Measurements from ENCODE around the gene NRF1. TPM values are rescaled to one million over a fixed set of nuclear protein-coding genes. Genes with fewer than 3 reads are reported as not detected.

NRF1 gene
- total RNA-seq, 1 experiment from 2014 or later: 14.0 TPM

GRCh38 chr7:129769866-129770808 lies 158.6 kb downstream of the NRF1 start:
- ChIA-PET POLR2A (no interaction called here), CTCF (no interaction called here)
- no peaks in the 10 kb centered on the region for H3K36me3 ChIP-seq (ENCODE audit: control insufficient read depth, insufficient read depth, low read length)
- intact Hi-C loops (cut with micrococcal nuclease; ENCODE audit: unreplicated experiment) (no loop called here), in situ Hi-C loops (cut with HindIII; ENCODE audit: low pct_unique_long_range_greater_than_20kb, low sequenced_read_pairs) (no loop called here)
- peaks cover 3% of the 10 kb centered on the region; the same call in 1 of the 2 replicates for H3K4me1 ChIP-seq (ENCODE audit: control insufficient read depth, insufficient read depth, low read length)
- no peak for ATAC-seq
- DNase-seq (ENCODE audit: low read depth, low spot score): no peak
- no peaks in the 10 kb centered on the region for H3K9me3 ChIP-seq (ENCODE audit: control insufficient read depth, insufficient read depth, low read depth, low read length)
- no peaks in the 10 kb centered on the region for H3K27me3 ChIP-seq (ENCODE audit: control insufficient read depth, insufficient read depth, low read length)
- H3K27ac ChIP-seq (ENCODE audit: low read length): no peak overlapping the region
- TF ChIP-seq SIN3A (IDR thresholded peaks at IDR 0.05; ENCODE audit: borderline replicate concordance, insufficient read depth, low read depth, low read length): no peak
- TF ChIP-seq POLR2AphosphoS5 (IDR thresholded peaks at IDR 0.05; ENCODE audit: low read depth, low read length): no peak
- TF ChIP-seq CTCF (IDR thresholded peaks at IDR 0.05): no peak
- TF ChIP-seq TCF7L2 (IDR thresholded peaks at IDR 0.05; ENCODE audit: low read depth, low read length): no peak
- no peak for TF ChIP-seq REST (IDR thresholded peaks at IDR 0.05; ENCODE audit: insufficient read depth in 1 of 2, low read depth in 2 of 2, low read length in 1 of 2)
- no TSS peak for BruUV-seq (replicated peaks)
- no peak overlapping the region for H3K4me3 ChIP-seq (ENCODE audit: low read depth in 2 of 2, low read length in 2 of 2)

GRCh38 chr7:129771201-129771927 lies 159.8 kb downstream of the NRF1 start:
- BruUV-seq (replicated peaks): no TSS peak
- ChIA-PET POLR2A (no interaction called here), CTCF (no interaction called here)
- Histone ChIP-seq H3K27me3 (ENCODE audit: control insufficient read depth, insufficient read depth, low read length) (no peaks in the 10 kb centered on the region), H3K4me3 (ENCODE audit: low read depth in 2 of 2, low read length in 2 of 2) (no peak overlapping the region), H3K27ac (ENCODE audit: low read length) (no peak overlapping the region), H3K36me3 (ENCODE audit: control insufficient read depth, insufficient read depth, low read length) (no peaks in the 10 kb centered on the region), H3K9me3 (ENCODE audit: control insufficient read depth, insufficient read depth, low read depth, low read length) (no peaks in the 10 kb centered on the region), H3K4me1 (ENCODE audit: control insufficient read depth, insufficient read depth, low read length) (peaks cover 3% of the 10 kb centered on the region; the same call in 1 of the 2 replicates)
- intact Hi-C loops (cut with micrococcal nuclease; ENCODE audit: unreplicated experiment): no loop called here
- TF ChIP-seq SIN3A (IDR thresholded peaks at IDR 0.05; ENCODE audit: borderline replicate concordance, insufficient read depth, low read depth, low read length) (no peak), TCF7L2 (IDR thresholded peaks at IDR 0.05; ENCODE audit: low read depth, low read length) (no peak), CTCF (IDR thresholded peaks at IDR 0.05) (no peak), REST (IDR thresholded peaks at IDR 0.05; ENCODE audit: insufficient read depth in 1 of 2, low read depth in 2 of 2, low read length in 1 of 2) (no peak), POLR2AphosphoS5 (IDR thresholded peaks at IDR 0.05; ENCODE audit: low read depth, low read length) (no peak)
- in situ Hi-C loops (cut with HindIII; ENCODE audit: low pct_unique_long_range_greater_than_20kb, low sequenced_read_pairs): no loop called here
- DNase-seq (ENCODE audit: low read depth, low spot score) (no peak), ATAC-seq (no peak)
